Ammon's horn (tissue), 1 donor: Measurements from ENCODE around the gene IL17RC.
A peak's percentile ranks its signal among the peaks of the same experiment; 100 is the strongest.
"Not testable (repeated sequence)": the region's sequence is repeated elsewhere in the genome, so short reads cannot be mapped to it uniquely, and the experiment has no call there.

ENCODE experiments used
- DNase-seq: peaks from one replicate; pipeline ENCODE4 v3.0.0-alpha.2; 2016; ENCODE audit warnings: low spot score

The IL17RC gene, protein sequence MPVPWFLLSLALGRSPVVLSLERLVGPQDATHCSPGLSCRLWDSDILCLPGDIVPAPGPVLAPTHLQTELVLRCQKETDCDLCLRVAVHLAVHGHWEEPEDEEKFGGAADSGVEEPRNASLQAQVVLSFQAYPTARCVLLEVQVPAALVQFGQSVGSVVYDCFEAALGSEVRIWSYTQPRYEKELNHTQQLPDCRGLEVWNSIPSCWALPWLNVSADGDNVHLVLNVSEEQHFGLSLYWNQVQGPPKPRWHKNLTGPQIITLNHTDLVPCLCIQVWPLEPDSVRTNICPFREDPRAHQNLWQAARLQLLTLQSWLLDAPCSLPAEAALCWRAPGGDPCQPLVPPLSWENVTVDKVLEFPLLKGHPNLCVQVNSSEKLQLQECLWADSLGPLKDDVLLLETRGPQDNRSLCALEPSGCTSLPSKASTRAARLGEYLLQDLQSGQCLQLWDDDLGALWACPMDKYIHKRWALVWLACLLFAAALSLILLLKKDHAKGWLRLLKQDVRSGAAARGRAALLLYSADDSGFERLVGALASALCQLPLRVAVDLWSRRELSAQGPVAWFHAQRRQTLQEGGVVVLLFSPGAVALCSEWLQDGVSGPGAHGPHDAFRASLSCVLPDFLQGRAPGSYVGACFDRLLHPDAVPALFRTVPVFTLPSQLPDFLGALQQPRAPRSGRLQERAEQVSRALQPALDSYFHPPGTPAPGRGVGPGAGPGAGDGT

DNA sequence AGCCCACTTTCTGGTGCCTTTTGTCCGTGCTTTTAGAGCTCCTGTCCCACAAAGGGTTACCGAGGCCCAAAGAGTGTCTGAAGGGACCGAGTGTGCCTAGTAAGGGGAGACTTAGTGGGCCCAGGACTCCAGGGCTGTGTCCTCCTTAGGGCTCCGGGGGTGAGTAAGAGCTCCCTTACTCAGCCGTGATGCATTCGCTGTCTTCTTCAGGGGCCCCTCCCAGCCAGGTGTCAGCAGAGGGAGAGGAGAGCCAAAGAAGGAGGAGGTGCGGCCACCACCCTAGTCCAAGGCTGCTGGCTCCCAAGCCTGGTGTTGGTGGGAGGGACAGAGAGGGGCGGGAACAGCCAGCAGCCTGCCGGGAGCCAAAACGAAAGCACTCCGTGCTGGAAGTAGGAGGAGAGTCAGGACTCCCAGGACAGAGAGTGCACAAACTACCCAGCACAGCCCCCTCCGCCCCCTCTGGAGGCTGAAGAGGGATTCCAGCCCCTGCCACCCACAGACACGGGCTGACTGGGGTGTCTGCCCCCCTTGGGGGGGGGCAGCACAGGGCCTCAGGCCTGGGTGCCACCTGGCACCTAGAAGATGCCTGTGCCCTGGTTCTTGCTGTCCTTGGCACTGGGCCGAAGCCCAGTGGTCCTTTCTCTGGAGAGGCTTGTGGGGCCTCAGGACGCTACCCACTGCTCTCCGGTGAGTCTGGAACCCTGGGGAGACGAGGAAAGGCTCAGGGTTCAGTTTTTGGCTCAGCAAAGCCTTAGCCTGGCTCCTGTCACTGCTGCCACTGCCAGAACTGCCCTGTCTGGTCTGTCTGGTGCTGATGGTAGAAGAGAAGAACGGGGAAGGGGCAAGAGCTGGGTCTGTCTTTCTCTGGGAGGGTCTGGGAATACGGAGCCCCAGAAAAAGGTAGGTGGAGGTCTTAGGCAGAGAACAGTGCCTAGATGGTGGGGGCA is at the start of gene IL17RC:
Gene IL17RC, plus strand, starts transcription at position 365 of the 947 bp plus-strand sequence. Its CDS starts 218 bp downstream, at position 583.
- peak; percentile 79 for DNase-seq

DNA sequence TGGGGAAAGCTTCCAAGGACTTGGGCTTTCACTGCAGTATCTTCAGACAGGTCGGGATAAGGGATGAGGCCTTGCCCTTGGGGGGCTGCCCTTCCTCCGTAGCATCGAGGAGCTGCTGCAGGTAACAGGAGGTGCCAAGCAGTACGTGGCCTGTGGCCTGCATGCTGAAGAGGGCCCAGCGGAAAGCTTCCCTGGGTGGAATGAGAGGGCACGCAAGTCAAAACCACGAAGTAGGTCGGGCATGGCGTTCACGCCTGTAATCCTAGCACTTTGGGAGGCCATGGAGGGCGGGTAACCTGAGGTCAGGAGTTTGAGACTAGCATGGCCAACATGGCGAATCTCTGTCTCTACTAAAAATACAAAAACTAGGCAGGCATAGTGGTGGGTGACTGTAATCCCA is 49.8 kb upstream of the IL17RC start:
- no peak for DNase-seq

- DNase-seq, result no peak
Observed at GRCh38 chr3:9869955-9870354, 46.9 kb upstream of the IL17RC start.

DNA sequence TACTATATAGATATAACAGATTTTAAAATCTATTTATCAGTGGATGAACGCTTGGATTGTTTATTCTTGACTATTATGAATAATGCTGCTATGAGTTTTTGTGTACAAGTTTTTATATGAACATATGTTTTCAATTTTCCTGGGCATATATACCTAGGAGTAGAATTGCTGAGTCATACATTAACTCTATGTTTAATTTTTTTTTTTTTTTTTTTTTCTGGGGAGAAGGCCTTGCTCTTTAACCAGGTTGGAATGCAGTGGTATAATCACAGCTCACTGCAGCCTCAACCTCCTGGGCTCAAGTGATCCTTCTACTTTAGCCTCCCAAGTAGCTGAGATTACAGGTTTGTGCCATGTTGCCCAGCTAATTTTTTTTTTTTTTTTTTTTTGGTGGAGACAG is 45.9 kb upstream of the IL17RC start:
- DNase-seq, result no peak

DNA sequence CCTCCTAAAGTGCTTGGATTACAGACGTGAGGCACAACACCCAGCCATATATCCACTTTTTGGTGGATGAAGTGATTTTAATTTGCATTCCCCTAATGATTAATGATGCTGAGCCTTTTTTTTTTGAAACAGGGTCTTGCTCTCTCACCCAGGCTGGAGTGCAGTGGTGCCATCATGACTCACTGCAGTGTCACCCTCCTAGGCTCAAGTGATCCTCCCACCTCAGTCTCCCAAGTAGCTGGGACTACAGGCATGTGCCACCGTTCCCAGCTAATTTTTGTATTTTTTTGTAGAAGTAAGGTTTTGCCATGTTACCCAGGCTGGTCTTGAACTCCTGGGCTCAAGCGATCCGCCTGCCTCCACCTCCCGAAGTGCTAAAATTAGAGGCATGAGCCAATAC is 44.8 kb upstream of the IL17RC start:
- not testable (repeated sequence) for DNase-seq

GRCh38 chr3:9875448-9875847 is 41.5 kb upstream of the IL17RC start:
- no peak for DNase-seq

- DNase-seq, result not testable (repeated sequence)
Observed at GRCh38 chr3:9876255-9876654, 40.6 kb upstream of the IL17RC start.

DNA sequence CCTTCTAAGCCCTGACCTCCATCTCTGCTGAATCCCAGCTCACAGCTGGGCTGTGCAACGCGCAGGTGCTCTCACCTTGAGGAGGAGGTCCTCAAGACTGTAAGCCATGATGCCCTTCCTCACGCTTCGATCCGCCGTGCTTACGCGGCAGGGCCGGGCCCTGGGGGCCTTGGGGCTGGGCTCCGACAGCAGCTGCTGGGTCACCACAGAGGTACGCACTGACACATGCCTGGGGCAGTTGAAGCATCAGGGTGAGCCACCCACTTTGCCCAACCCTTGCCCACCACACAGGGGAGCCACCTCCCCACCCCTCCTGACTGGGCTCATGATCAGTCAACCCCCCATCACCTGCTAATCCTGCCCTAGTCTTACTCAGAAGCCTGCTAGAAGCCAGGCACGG is 39.9 kb upstream of the IL17RC start:
- no peak for DNase-seq

GRCh38 chr3:9878700-9879099 is 38.2 kb upstream of the IL17RC start:
- DNase-seq, result no peak

DNA sequence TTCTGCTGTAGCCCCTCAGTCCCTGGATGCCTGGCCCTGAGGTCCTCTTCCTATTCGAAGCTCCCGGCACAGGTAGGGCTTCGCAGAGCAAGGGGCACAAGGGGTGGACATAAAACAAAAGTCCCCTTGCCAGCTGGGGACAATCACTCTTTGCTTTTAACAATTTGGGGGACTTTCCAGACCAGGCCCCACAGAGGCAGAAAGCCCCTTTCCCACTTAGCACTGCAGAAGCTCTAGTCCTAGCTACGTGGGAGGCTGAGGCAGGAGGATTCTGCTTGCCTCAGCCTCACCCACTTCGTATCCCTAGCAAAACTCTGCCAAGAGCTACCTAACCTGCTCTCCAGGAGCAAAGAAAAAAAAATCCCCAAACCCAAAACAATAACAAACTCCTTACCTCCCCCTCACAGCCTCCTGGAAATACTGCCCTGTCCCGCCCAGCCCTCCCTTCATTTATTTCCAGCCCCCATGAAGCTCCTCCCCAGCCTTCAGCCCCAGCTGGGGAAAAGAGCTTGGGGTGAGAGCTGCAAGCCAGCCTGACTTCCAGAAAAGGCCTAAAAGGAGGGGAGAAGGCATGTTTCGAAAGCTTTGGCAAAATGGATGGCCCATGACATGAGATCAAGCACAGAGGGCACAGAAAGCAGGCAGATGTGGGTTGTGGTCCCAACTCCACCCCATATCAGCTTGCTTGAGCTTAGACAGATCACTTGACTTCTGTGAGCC is 36.9 kb upstream of the IL17RC start, which contains the start of gene CIDEC:
Gene CIDEC, minus strand, starts transcription at position 424 of the 720 bp plus-strand sequence. CDS start 1,767 bp downstream, outside the sequence.
- DNase-seq, result no peak

GRCh38 chr3:9881441-9881840 is 35.5 kb upstream of the IL17RC start:
- no peak for DNase-seq

DNA sequence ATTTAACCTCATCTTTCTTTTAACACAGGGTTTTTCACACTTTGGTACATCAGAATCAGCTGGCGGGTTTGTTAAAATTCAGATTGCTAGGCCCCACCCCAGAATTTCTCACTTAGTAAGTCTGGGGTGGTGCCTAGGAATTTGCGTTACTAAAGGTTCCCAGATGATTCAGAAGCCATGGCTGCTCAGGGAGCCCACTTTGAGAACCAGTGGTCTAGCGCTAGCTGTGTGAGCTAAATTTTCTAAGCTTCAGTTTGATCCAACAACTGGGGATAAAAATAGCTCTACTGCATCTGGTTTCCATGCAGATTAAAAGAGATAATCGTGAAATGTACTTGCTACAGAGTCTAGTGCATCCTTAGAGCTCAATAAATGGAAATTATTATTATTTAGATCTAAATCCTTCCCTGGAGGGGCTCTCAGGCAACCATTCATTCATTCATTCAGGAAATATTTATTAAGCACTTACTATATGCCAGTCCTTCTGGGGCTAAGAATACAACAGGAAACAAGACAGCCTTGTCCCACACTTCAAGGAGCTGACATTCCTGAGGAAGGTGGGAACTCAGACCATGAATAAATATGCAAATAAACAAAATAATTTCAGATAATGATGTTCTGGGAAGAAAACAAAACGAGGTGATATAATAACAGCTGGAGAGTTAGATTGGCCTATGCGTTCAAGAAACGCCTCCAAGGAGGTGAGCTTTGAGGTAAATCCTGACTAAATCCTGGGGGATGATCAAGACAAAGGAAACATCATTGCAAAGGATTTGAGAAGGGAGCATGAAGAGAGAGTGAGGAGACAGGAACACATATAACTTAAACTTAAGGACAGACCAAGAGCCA is 33.0 kb upstream of the IL17RC start:
- DNase-seq, result no peak

- DNase-seq, result no peak
Observed at GRCh38 chr3:9884555-9885165, 32.2 kb upstream of the IL17RC start.

DNA sequence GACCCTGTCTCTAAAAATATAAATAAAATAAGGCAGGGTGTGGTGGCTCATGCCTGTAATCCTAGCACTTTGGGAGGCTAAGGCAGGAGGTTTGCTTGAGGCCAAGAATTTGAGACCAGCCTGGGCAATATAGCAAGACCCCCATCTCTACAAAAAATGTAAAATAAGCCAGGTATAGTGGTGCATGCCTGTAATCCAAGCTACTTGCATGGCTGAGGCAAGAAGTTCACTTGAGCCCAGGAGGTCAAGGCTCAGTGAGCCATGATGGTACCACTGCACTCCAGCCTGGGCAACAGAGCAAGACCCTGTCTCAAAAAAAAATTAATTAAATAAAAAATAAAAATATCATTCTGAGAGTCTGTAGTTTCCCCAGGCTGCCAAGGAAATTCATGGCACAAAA is 30.6 kb upstream of the IL17RC start:
- no peak for DNase-seq

DNA sequence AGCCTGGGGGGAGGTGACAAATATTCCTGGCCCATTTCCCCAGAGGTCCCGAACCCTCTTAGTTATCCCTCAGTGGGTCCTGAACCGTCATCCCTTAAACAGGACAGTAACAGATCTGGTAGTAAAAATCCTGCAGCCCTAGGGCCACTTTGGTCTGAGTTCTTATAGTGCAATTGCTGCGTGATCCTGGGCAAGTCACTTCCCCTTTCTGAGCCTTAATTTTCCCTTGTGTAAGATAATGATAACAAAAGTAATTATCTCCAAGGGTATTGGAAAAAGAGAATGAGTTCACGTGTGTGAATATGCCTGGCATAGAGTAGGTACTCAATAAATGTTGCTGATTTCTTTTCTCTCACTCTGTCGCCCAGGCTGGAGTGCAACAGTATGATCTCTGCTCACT is 29.4 kb upstream of the IL17RC start:
- no peak for DNase-seq

GRCh38 chr3:9888540-9888939 is 28.4 kb upstream of the IL17RC start:
- DNase-seq, result no peak

GRCh38 chr3:9889405-9889804 is 27.5 kb upstream of the IL17RC start:
- no peak for DNase-seq

GRCh38 chr3:9890249-9891071 is 26.4 kb upstream of the IL17RC start, which contains the start of gene JAGN1:
Gene JAGN1 (plus strand): TSS chr3:9890610. CDS start chr3:9890723, 113 bp downstream.
- peak; percentile 88 for DNase-seq

- DNase-seq, result no peak
Observed at GRCh38 chr3:9891072-9891622, 25.8 kb upstream of the IL17RC start.
